PC-9 (cell line): ENCODE data around the gene AAK1. TPM values are rescaled to one million over a fixed set of nuclear protein-coding genes. Genes with fewer than 3 reads are reported as not detected.

ENCODE experiments used
- BruUV-seq: library from RNA; stranded (reverse); fragments of 400-500 nt; replicated peaks from 2 replicates; lab custom pipeline; 2021; lab: Mats Ljungman, UMichigan
- CTCF ChIA-PET: fragments of 300-600 bp; sonication (Branson Sonifier 250); formaldehyde crosslinking; loops from one replicate; lab custom pipeline; 2022; ENCODE audit warnings: antibody characterized with exemption; lab: Charles Lee
- POLR2A ChIA-PET: fragments of 300-600 bp; sonication (Branson Sonifier 250); formaldehyde crosslinking; loops from one replicate; lab custom pipeline; 2022; ENCODE audit warnings: antibody characterized with exemption; ENCODE audit not compliant: unreplicated experiment; lab: Charles Lee
- DNase-seq, 2 experiments: peaks; one replicate each; pipeline versions ENCODE4 v3.0.0 to v3.0.0-alpha.2; 2015 to 2022; ENCODE audit warnings: mixed read lengths in 1 of 2
- H2AFZ ChIP-seq: fragments of 200-600 bp; sonication (generic); 2 replicates; pipeline ENCODE4 v1.8.1; 2017; ENCODE audit warnings: antibody characterized with exemption
- H3F3A ChIP-seq: fragments of 200-600 bp; sonication (generic); 2 replicates; pipeline ENCODE4 v1.8.1; 2017; ENCODE audit warnings: antibody characterized with exemption, mild to moderate bottlenecking, low read depth; ENCODE audit not compliant: insufficient read depth
- H3K27ac ChIP-seq: fragments of 200-600 bp; sonication (generic); 2 replicates; pipeline ENCODE4 v1.6.1; 2016; ENCODE audit warnings: mixed run types
- H3K27me3 ChIP-seq: fragments of 200-600 bp; sonication (generic); 2 replicates; pipeline ENCODE4 v1.6.1; 2016; ENCODE audit warnings: low read depth, mixed run types; ENCODE audit not compliant: insufficient read depth
- H3K36me3 ChIP-seq: fragments of 200-600 bp; sonication (generic); 2 replicates; pipeline ENCODE4 v1.6.1; 2016; ENCODE audit warnings: low read depth, mixed run types
- H3K4me1 ChIP-seq: fragments of 200-600 bp; sonication (generic); replicated peaks from 2 replicates; pipeline ENCODE4 v1.6.1; 2016; ENCODE audit warnings: mixed run types; ENCODE audit not compliant: insufficient read depth
- H3K4me2 ChIP-seq: fragments of 200-600 bp; sonication (generic); 2 replicates; pipeline ENCODE4 v1.6.1; 2017; ENCODE audit warnings: mixed run types
- H3K4me3 ChIP-seq: fragments of 200-600 bp; sonication (generic); 2 replicates; pipeline ENCODE4 v1.6.1; 2016; ENCODE audit warnings: mixed run types
- H3K79me2 ChIP-seq: fragments of 200-600 bp; sonication (generic); 2 replicates; pipeline ENCODE4 v1.6.1; 2017; ENCODE audit warnings: low read depth, mixed run types
- H3K9me2 ChIP-seq: fragments of 200-600 bp; sonication (generic); 2 replicates; pipeline ENCODE4 v1.8.1; 2017; ENCODE audit warnings: mild to moderate bottlenecking; ENCODE audit not compliant: insufficient read depth
- H3K9me3 ChIP-seq: fragments of 200-600 bp; sonication (generic); 2 replicates; pipeline ENCODE4 v1.8.1; 2016; ENCODE audit warnings: low read depth; ENCODE audit not compliant: insufficient read depth
- H4K20me1 ChIP-seq: fragments of 200-600 bp; sonication (generic); 2 replicates; pipeline ENCODE4 v1.8.1; 2017; ENCODE audit not compliant: insufficient read depth
- CTCF ChIP-seq: fragments of 200-600 bp; sonication (generic); conservative IDR thresholded peaks from 2 replicates; pipeline ENCODE4 v1.6.1; 2017; ENCODE audit warnings: mixed run types, antibody characterized with exemption, mild to moderate bottlenecking, moderate library complexity
- EZH2 ChIP-seq: fragments of 200-600 bp; sonication (generic); IDR thresholded peaks from 2 replicates; pipeline ENCODE4 v1.8.0; 2017; ENCODE audit warnings: antibody characterized with exemption, low read depth
- intact Hi-C: fragments of 100-400 bp; cut with micrococcal nuclease; formaldehyde crosslinking; loops from one replicate; pipeline ENCODE4 v1.10.0; 2022; ENCODE audit not compliant: unreplicated experiment
- total RNA-seq: library from RNA; stranded (reverse); gene quantifications from 2 replicates; pipeline ENCODE4 v1.2.3, GENCODE V29; 2021

The AAK1 gene
- total RNA-seq, 1 experiment from 2014 or later: 66.6 TPM

GRCh38 chr2:69660637-69661036 lies 17.1 kb upstream of the AAK1 start:
- Histone ChIP-seq H3K79me2 (no peaks in the 10 kb centered on the region), H3K9me2 (no peaks in the 10 kb centered on the region), H3K27ac (no peak overlapping the region), H3K4me3 (no peak overlapping the region), H3K9me3 (peaks cover 12% of the 10 kb centered on the region), H3F3A (no peaks in the 10 kb centered on the region), H4K20me1 (no peaks in the 10 kb centered on the region), H3K27me3 (no peaks in the 10 kb centered on the region), H2AFZ (no peak overlapping the region), H3K4me1 (no peaks in the 10 kb centered on the region), H3K36me3 (no peaks in the 10 kb centered on the region), H3K4me2 (no peak overlapping the region)
- POLR2A ChIA-PET: interaction anchor here (0.7 kb wide), 1 partner anchor 254 kb away, joined by 4 read pairs; the partner anchor contains the start of gene MXD1
- BruUV-seq: no TSS peak
- intact Hi-C loops: no loop called here
- TF ChIP-seq CTCF: no peak
- no peak for TF ChIP-seq EZH2
- CTCF ChIA-PET: no interaction called here
- DNase-seq: no peak

GRCh38 chr2:69659941-69660483 lies 16.5 kb upstream of the AAK1 start:
- no TSS peak for BruUV-seq
- intact Hi-C loops: no loop called here
- Histone ChIP-seq H3K4me3 (no peak overlapping the region), H3K27me3 (no peaks in the 10 kb centered on the region), H3K36me3 (no peaks in the 10 kb centered on the region), H2AFZ (no peak overlapping the region), H3K9me3 (peaks cover 8% of the 10 kb centered on the region; the same call in 1 of the 2 replicates), H4K20me1 (no peaks in the 10 kb centered on the region), H3K4me2 (no peak overlapping the region), H3K9me2 (no peaks in the 10 kb centered on the region), H3K79me2 (no peaks in the 10 kb centered on the region), H3K27ac (no peak overlapping the region), H3K4me1 (no peaks in the 10 kb centered on the region), H3F3A (no peaks in the 10 kb centered on the region)
- TF ChIP-seq CTCF: no peak
- no peak for TF ChIP-seq EZH2
- ChIA-PET CTCF (no interaction called here), POLR2A (no interaction called here)
- no peak for DNase-seq

DNA sequence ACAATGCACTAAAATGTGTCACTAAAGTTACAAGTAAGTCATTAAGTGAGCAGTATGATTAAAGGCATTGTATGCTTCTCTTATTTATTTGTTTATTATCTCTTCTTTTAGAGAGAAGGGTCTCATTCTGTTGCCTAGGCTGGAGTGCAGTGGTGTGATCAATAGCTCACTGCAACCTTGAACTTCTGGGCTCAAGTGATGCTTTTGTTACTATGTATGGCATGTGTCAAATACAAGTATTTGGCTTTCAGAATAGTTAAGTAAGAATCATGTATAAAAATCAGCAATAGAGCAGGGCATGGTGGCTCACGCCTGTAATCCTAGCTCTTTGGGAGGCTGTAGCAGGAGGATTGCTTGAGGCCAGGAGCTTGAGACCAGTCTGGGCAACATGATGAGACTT lies 15.8 kb upstream of the AAK1 start:
- ChIA-PET CTCF (no interaction called here), POLR2A (no interaction called here)
- Histone ChIP-seq H2AFZ (no peak overlapping the region), H3F3A (no peaks in the 10 kb centered on the region), H4K20me1 (no peaks in the 10 kb centered on the region), H3K9me3 (peaks cover 7% of the 10 kb centered on the region; the same call in 1 of the 2 replicates), H3K9me2 (no peaks in the 10 kb centered on the region), H3K4me2 (no peak overlapping the region), H3K27me3 (no peaks in the 10 kb centered on the region), H3K36me3 (no peaks in the 10 kb centered on the region), H3K79me2 (no peaks in the 10 kb centered on the region), H3K4me1 (no peaks in the 10 kb centered on the region), H3K27ac (no peak overlapping the region), H3K4me3 (no peak overlapping the region)
- no TSS peak for BruUV-seq
- TF ChIP-seq CTCF (no peak), EZH2 (no peak)
- intact Hi-C loops: no loop called here
- DNase-seq: no peak
